K562 (cell line): ENCODE data around the gene ODAD2.

Experiments used
- EGR1 ChIP-seq: fragments of 450-650 bp; conservative IDR thresholded peaks from 2 replicates; pipeline ENCODE4 v1.6.1; 2017; ENCODE audit warnings: mild to moderate bottlenecking
- EP300 ChIP-seq: IDR thresholded peaks from 2 replicates; pipeline ENCODE4 v1.6.1; 2012; ENCODE audit warnings: low read length, improper control_type of control experiment
- POLR2AphosphoS2 ChIP-seq: IDR thresholded peaks from 2 replicates; pipeline ENCODE4 v1.6.1; 2012; ENCODE audit warnings: low read length, improper control_type of control experiment
- PURB ChIP-seq: sonication (generic); formaldehyde crosslinking; IDR thresholded peaks from 2 replicates; pipeline ENCODE4 v1.9.0; 2021; ENCODE audit warnings: low read depth, mild to moderate bottlenecking, missing genetic modification reagents
- U2AF2 ChIP-seq: fragments of 200-400 bp; formaldehyde crosslinking; optimal IDR thresholded peaks from 2 replicates; pipeline ENCODE3; 2017; ENCODE audit warnings: low read depth, mild to moderate bottlenecking, low read length

GRCh38 chr10:28012990-28013515 is 14.2 kb upstream of the ODAD2 start:
- TF ChIP-seq POLR2AphosphoS2 (no peak), U2AF2 (no peak), PURB (no peak), EGR1 (no peak), EP300 (no peak)
